ENCODE results near the gene DRC1.

- TF ChIP-seq CTCF (IDR thresholded peaks at IDR 0.05) (no peak), SIN3A (IDR thresholded peaks at IDR 0.05; ENCODE audit: borderline replicate concordance, insufficient read depth, low read depth, low read length) (no peak), POLR2AphosphoS5 (IDR thresholded peaks at IDR 0.05; ENCODE audit: low read depth, low read length) (no peak)
These were observed 71.3 kb downstream of the DRC1 start for GRCh38 chr2:26472821-26473655.
